Endothelial cell of umbilical vein (primary cell): ENCODE data around the gene SNTA1. TPM values are rescaled to one million over a fixed set of nuclear protein-coding genes. Genes with fewer than 3 reads are reported as not detected.

Experiments used
- BruUV-seq: library from RNA; stranded (reverse); fragments of 400-500 nt; replicated peaks from 2 replicates; lab custom pipeline; 2021; lab: Mats Ljungman, UMichigan
- CTCF ChIA-PET: fragments of 300-600, 350-600 bp; sonication (Branson Sonifier 250); formaldehyde crosslinking; loops from one replicate; lab custom pipeline; 2021; ENCODE audit warnings: antibody characterized with exemption, inconsistent platforms; lab: Charles Lee
- POLR2A ChIA-PET: fragments of 300-600, 350-600 bp; sonication (Branson Sonifier 250); formaldehyde crosslinking; loops from one replicate; lab custom pipeline; 2021; ENCODE audit warnings: antibody characterized with exemption, inconsistent platforms; lab: Charles Lee
- DNase-seq: peaks from one replicate; pipeline ENCODE4 v3.0.0-alpha.2; 2011; ENCODE audit warnings: low read depth, low spot score
- FAIRE-seq: peaks from 2 replicates; lab custom pipeline; 2011; peaks lifted over from hg19 to GRCh38; lab: Jason Lieb, UNC
- H2AFZ ChIP-seq: 2 replicates; pipeline ENCODE4 v1.6.0; 2012; ENCODE audit warnings: low read depth, low read length, control low read depth, inconsistent platforms
- H3K27ac ChIP-seq: 2 replicates; pipeline ENCODE4 v1.5.1; 2011; ENCODE audit warnings: low read depth, mild to moderate bottlenecking, control low read depth, low read length, moderate library complexity; ENCODE audit not compliant: insufficient read depth
- H3K27me3 ChIP-seq, 2 experiments: 2 replicates each; pipeline versions ENCODE4 v1.6.0 to v1.6.1; 2011; ENCODE audit warnings: low read length in 2 of 2, mixed read lengths in 1 of 2; ENCODE audit not compliant: control insufficient read depth in 2 of 2, insufficient read depth in 2 of 2
- H3K36me3 ChIP-seq, 2 experiments: 2 replicates in 1 of 2; 3 replicates in 1 of 2; pipeline ENCODE4 v1.5.1; 2011; ENCODE audit warnings: low read length in 2 of 2, mild to moderate bottlenecking in 1 of 2, moderate library complexity in 1 of 2; ENCODE audit not compliant: control insufficient read depth in 2 of 2, insufficient read depth in 2 of 2; ENCODE audit errors: extremely low read depth in 1 of 2
- H3K4me1 ChIP-seq: 3 replicates; pipeline ENCODE4 v1.5.1; 2011; ENCODE audit warnings: mild to moderate bottlenecking, low read length; ENCODE audit not compliant: control insufficient read depth, insufficient read depth; ENCODE audit errors: extremely low read depth
- H3K4me2 ChIP-seq: 2 replicates; pipeline ENCODE4 v1.6.1; 2011; ENCODE audit warnings: low read length, control low read depth, mixed read lengths; ENCODE audit not compliant: insufficient read depth
- H3K4me3 ChIP-seq, 3 experiments: fragments of 200-600 bp in 1 of 3; sonication (generic), shearing (Covaris generic) in 1 of 3; replicated peaks in 1 of 3; 2 replicates each; pipeline ENCODE4 v1.5.1; 2011 to 2016; ENCODE audit warnings: control low read depth in 3 of 3, low read length in 3 of 3, mild to moderate bottlenecking in 2 of 3, inconsistent platforms in 1 of 3, low read depth in 1 of 3, moderate library complexity in 1 of 3; ENCODE audit not compliant: insufficient read depth in 1 of 3
- H3K79me2 ChIP-seq: 2 replicates; pipeline ENCODE4 v1.6.0; 2012; ENCODE audit warnings: low read length, inconsistent platforms; ENCODE audit not compliant: control insufficient read depth, insufficient read depth
- H3K9ac ChIP-seq: replicated peaks from 2 replicates; pipeline ENCODE3; 2011; ENCODE audit warnings: low read length, control low read depth; ENCODE audit not compliant: insufficient read depth; ENCODE audit errors: extremely low read depth
- H3K9me1 ChIP-seq: replicated peaks from 3 replicates; pipeline ENCODE4 v1.6.0; 2011; ENCODE audit warnings: mild to moderate bottlenecking, low read length; ENCODE audit not compliant: control insufficient read depth, insufficient read depth; ENCODE audit errors: extremely low read depth
- H3K9me3 ChIP-seq: replicated peaks from 2 replicates; pipeline ENCODE4 v1.5.1; 2012; ENCODE audit warnings: low read length, inconsistent platforms; ENCODE audit not compliant: control insufficient read depth, insufficient read depth
- H4K20me1 ChIP-seq: replicated peaks from 2 replicates; pipeline ENCODE3; 2011; ENCODE audit warnings: mild to moderate bottlenecking, low read length; ENCODE audit not compliant: control insufficient read depth, insufficient read depth; ENCODE audit errors: extremely low read depth
- EZH2 ChIP-seq: IDR thresholded peaks from 2 replicates; pipeline ENCODE4 v1.6.1; 2012; ENCODE audit warnings: borderline replicate concordance, low read depth, mild to moderate bottlenecking, moderate library complexity, low read length, inconsistent platforms; ENCODE audit not compliant: severe bottlenecking
- FOS ChIP-seq: IDR thresholded peaks from 2 replicates; pipeline ENCODE4 v1.6.1; 2011; ENCODE audit warnings: mild to moderate bottlenecking, low read length, moderate library complexity, borderline replicate concordance; ENCODE audit not compliant: insufficient read depth
- GATA2 ChIP-seq: IDR thresholded peaks from 2 replicates; pipeline ENCODE4 v1.7.0; 2011; ENCODE audit warnings: low read depth, mild to moderate bottlenecking, moderate library complexity, mixed read lengths, low read length; ENCODE audit not compliant: insufficient read length, insufficient read depth
- JUN ChIP-seq: IDR thresholded peaks from 2 replicates; pipeline ENCODE4 v1.6.1; 2011; ENCODE audit warnings: borderline replicate concordance, low read depth; ENCODE audit not compliant: insufficient read length, insufficient read depth
- MAX ChIP-seq: IDR thresholded peaks from 2 replicates; pipeline ENCODE4 v1.6.1; 2011; ENCODE audit not compliant: insufficient read depth, insufficient read length
- MYC ChIP-seq: IDR thresholded peaks from one replicate; pipeline ENCODE4 v1.6.1; 2011; ENCODE audit warnings: mild to moderate bottlenecking, low read depth, low read length
- POLR2A ChIP-seq: IDR thresholded peaks from 2 replicates; pipeline ENCODE4 v1.6.1; 2012; ENCODE audit warnings: low read depth, mild to moderate bottlenecking, control low read depth, low read length
- POLR2AphosphoS5 ChIP-seq: IDR thresholded peaks from 2 replicates; pipeline ENCODE4 v1.6.1; 2012; ENCODE audit warnings: low read depth, mild to moderate bottlenecking, control low read depth, low read length, moderate library complexity; ENCODE audit not compliant: insufficient read depth
- dilution Hi-C: fragments of 300-500 bp; cut with MboI; formaldehyde crosslinking; loops from one replicate; pipeline ENCODE4 v1.15.0; 2019; ENCODE audit warnings: low sequenced_read_pairs; ENCODE audit not compliant: extremely low pct_ligation_motif_present
- intact Hi-C: fragments of 100-400 bp; cut with micrococcal nuclease; formaldehyde crosslinking; loops from one replicate; pipeline ENCODE4 v1.10.0; 2022
- polyA plus RNA-seq, 4 experiments: library from polyadenylated mRNA; depleted of rRNA in 3 of 4; stranded (reverse) in 3 of 4; unstranded in 1 of 4; fragments of >200 nt; gene quantifications; 2 replicates each; pipeline versions ENCODE4 v1.2.1 to v1.2.3, GENCODE V29; 2011 to 2012; ENCODE audit warnings: missing spikeins in 1 of 4
- total RNA-seq: library from RNA; stranded (reverse); gene quantifications from 2 replicates; pipeline ENCODE4 v1.2.3, GENCODE V29; 2021
- TF ChIP-seq, protein P1 (sequence below), 2 donors: IDR thresholded peaks; 1 replicate in 1 of 2; 2 replicates in 1 of 2; pipeline ENCODE4 v1.5.1; 2011; ENCODE audit warnings: low read length in 2 of 2, mild to moderate bottlenecking in 2 of 2, moderate library complexity in 2 of 2, control low read depth in 1 of 2, inconsistent platforms in 1 of 2, low read depth in 1 of 2; ENCODE audit not compliant: insufficient read depth in 1 of 2; ENCODE audit errors: extremely low read depth in 1 of 2

SNTA1 gene
- total and polyA plus RNA-seq, 2 donors (not counting 3 experiments of a cell fraction or from before 2014, with no cell fraction given), result 5.2 to 6.0 TPM

- Histone ChIP-seq H3K79me2 (no peaks in the 10 kb centered on the region), H4K20me1 (no peaks in the 10 kb centered on the region), H3K9me3 (no peaks in the 10 kb centered on the region), H3K4me3 (no peak overlapping the region), H3K9ac (no peak overlapping the region), H3K4me2 (no peak overlapping the region), H3K27ac (no peak overlapping the region), H3K9me1 (no peaks in the 10 kb centered on the region), H3K36me3 (no peaks in the 10 kb centered on the region), H3K4me1 (no peaks in the 10 kb centered on the region), H2AFZ (no peak overlapping the region), H3K27me3 (no peaks in the 10 kb centered on the region)
- dilution Hi-C loops (no loop called here), intact Hi-C loops (no loop called here)
- no TSS peak for BruUV-seq
- no peak for TF ChIP-seq MYC
- TF ChIP-seq, protein P1, sequence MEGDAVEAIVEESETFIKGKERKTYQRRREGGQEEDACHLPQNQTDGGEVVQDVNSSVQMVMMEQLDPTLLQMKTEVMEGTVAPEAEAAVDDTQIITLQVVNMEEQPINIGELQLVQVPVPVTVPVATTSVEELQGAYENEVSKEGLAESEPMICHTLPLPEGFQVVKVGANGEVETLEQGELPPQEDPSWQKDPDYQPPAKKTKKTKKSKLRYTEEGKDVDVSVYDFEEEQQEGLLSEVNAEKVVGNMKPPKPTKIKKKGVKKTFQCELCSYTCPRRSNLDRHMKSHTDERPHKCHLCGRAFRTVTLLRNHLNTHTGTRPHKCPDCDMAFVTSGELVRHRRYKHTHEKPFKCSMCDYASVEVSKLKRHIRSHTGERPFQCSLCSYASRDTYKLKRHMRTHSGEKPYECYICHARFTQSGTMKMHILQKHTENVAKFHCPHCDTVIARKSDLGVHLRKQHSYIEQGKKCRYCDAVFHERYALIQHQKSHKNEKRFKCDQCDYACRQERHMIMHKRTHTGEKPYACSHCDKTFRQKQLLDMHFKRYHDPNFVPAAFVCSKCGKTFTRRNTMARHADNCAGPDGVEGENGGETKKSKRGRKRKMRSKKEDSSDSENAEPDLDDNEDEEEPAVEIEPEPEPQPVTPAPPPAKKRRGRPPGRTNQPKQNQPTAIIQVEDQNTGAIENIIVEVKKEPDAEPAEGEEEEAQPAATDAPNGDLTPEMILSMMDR (IDR thresholded peaks at IDR 0.05; ENCODE audit: extremely low read depth in 1 of 2, insufficient read depth in 1 of 2, low read depth in 1 of 2, low read length in 2 of 2), result no peak
- TF ChIP-seq JUN, result no peak
- no peak for TF ChIP-seq GATA2
- TF ChIP-seq EZH2, result no peak
- TF ChIP-seq POLR2A, result no peak
- TF ChIP-seq MAX, result no peak
- no peak for TF ChIP-seq POLR2AphosphoS5
- no peak for TF ChIP-seq FOS
- CTCF ChIA-PET, result interaction anchor here (1.0 to 1.1 kb wide), 2 partner anchors 9 to 11 kb away, joined by 3 read pairs; no protein-coding TSS in a partner anchor
- POLR2A ChIA-PET, result no interaction called here
- DNase-seq (no peak), FAIRE-seq (no peak)
These were observed 20.3 kb downstream of the SNTA1 start for GRCh38 chr20:33423141-33423834.
